ENCODE data around the gene HEPHL1. TPM values are rescaled to one million over a fixed set of nuclear protein-coding genes. Genes with fewer than 3 reads are reported as not detected.

Gene HEPHL1
- total RNA-seq, 1 experiment from 2014 or later, result not detected

DNA sequence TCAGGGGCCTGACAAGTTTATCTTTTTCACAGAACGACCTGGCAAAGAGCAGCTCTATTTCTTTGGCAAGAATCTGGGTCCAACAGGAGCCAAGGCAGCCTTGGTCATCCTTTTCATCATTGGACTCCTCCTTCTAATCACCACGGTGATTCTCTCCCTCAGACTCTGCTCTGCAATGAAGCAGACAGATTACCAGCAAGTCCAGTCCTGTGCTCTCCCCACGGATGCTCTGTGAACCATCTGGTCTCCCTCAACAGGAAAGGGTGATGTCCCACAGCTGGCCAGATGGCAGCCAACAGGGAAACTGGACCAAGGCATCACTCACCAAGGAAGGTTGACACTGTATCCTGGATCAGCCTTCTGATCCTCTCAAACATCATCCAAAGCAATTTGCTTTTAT lies 90.5 kb downstream of the HEPHL1 start:
- Histone ChIP-seq H2AFZ (ENCODE audit: low read depth, low read length, poor library complexity, severe bottlenecking) (no peak overlapping the region), H3K9me3 (ENCODE audit: control insufficient read depth in 1 of 2, insufficient read depth in 1 of 2, low read depth in 1 of 2, low read length in 2 of 2) (no peaks in the 10 kb centered on the region), H3K9me2 (ENCODE audit: insufficient read depth) (no peaks in the 10 kb centered on the region), H3K4me3 (replicated peaks in 1 of 2; ENCODE audit: low read depth in 1 of 2, low read length in 2 of 2) (no peak overlapping the region), H3K4me1 (ENCODE audit: control insufficient read depth in 1 of 2, insufficient read depth in 2 of 2, low read length in 2 of 2) (no peaks in the 10 kb centered on the region), H3K36me3 (ENCODE audit: control insufficient read depth in 1 of 2, insufficient read depth in 2 of 2, low read length in 2 of 2) (no peaks in the 10 kb centered on the region), H3K27me3 (ENCODE audit: insufficient read depth, low read length) (0 out of 2 replicates have a peak, but pooled peaks cover 5% of the 10 kb centered on the region), H3K4me2 (ENCODE audit: low read length) (no peak overlapping the region), H4K20me1 (ENCODE audit: insufficient read depth) (no peaks in the 10 kb centered on the region), H3K27ac (ENCODE audit: low read depth, low read length) (no peak overlapping the region), H3K79me2 (ENCODE audit: insufficient read depth, low read length) (no peaks in the 10 kb centered on the region), H3K9ac (ENCODE audit: low read length) (no peak overlapping the region)
- ChIA-PET POLR2A (no interaction called here), RAD21 (ENCODE audit: low non-redundant PET in 1 of 2, low total read pairs in 2 of 2, uncharacterized antibody in 2 of 2, unreplicated experiment in 2 of 2) (no interaction called here), CTCF (no interaction called here)
- TF ChIP-seq EZH2 (IDR thresholded peaks at IDR 0.05), result no peak
- no peak for TF ChIP-seq CTCF (IDR thresholded peaks at IDR 0.05 in 2 of 3, conservative IDR thresholded peaks at IDR 0.05 in 1 of 3; ENCODE audit: borderline replicate concordance in 1 of 3, insufficient read depth in 1 of 3, low read depth in 2 of 3, low read length in 2 of 3)
- no TSS peak for BruUV-seq (replicated peaks)
- intact Hi-C loops (cut with micrococcal nuclease), result no loop called here
- DNase-seq (ENCODE audit: low read depth, low spot score), result no peak
- no peak for ATAC-seq

GRCh38 chr11:94112206-94112953 lies 91.2 kb downstream of the HEPHL1 start:
- DNase-seq (ENCODE audit: low read depth, low spot score) (no peak), ATAC-seq (no peak)
- CTCF ChIA-PET, result no interaction called here
- H3K9ac ChIP-seq (ENCODE audit: low read length), result no peak overlapping the region
- H3K27ac ChIP-seq (ENCODE audit: low read depth, low read length), result no peak overlapping the region
- no peaks in the 10 kb centered on the region for H3K4me1 ChIP-seq (ENCODE audit: control insufficient read depth in 1 of 2, insufficient read depth in 2 of 2, low read length in 2 of 2)
- no peaks in the 10 kb centered on the region for H3K9me3 ChIP-seq (ENCODE audit: control insufficient read depth in 1 of 2, insufficient read depth in 1 of 2, low read depth in 1 of 2, low read length in 2 of 2)
- intact Hi-C loops (cut with micrococcal nuclease), result no loop called here
- no peak overlapping the region for H3K4me2 ChIP-seq (ENCODE audit: low read length)
- no TSS peak for BruUV-seq (replicated peaks)
- RAD21 ChIA-PET (ENCODE audit: low non-redundant PET in 1 of 2, low total read pairs in 2 of 2, uncharacterized antibody in 2 of 2, unreplicated experiment in 2 of 2), result no interaction called here
- H3K4me3 ChIP-seq (replicated peaks in 1 of 2; ENCODE audit: low read depth in 1 of 2, low read length in 2 of 2), result no peak overlapping the region
- H2AFZ ChIP-seq (ENCODE audit: low read depth, low read length, poor library complexity, severe bottlenecking), result no peak overlapping the region
- H3K9me2 ChIP-seq (ENCODE audit: insufficient read depth), result no peaks in the 10 kb centered on the region
- no peaks in the 10 kb centered on the region for H3K79me2 ChIP-seq (ENCODE audit: insufficient read depth, low read length)
- H3K36me3 ChIP-seq (ENCODE audit: control insufficient read depth in 1 of 2, insufficient read depth in 2 of 2, low read length in 2 of 2), result no peaks in the 10 kb centered on the region
- POLR2A ChIA-PET, result no interaction called here
- no peaks in the 10 kb centered on the region for H4K20me1 ChIP-seq (ENCODE audit: insufficient read depth)
- H3K27me3 ChIP-seq (ENCODE audit: insufficient read depth, low read length), result 0 out of 2 replicates have a peak, but pooled peaks cover 5% of the 10 kb centered on the region
- no peak for TF ChIP-seq SIN3A (IDR thresholded peaks at IDR 0.05; ENCODE audit: low read depth)
- TF ChIP-seq EZH2phosphoT487 (IDR thresholded peaks at IDR 0.05; ENCODE audit: borderline replicate concordance), result no peak
- no peak for TF ChIP-seq JUND (IDR thresholded peaks at IDR 0.05)
- TF ChIP-seq CBX3 (IDR thresholded peaks at IDR 0.05; ENCODE audit: low read depth), result no peak
- TF ChIP-seq POLR2A (IDR thresholded peaks at IDR 0.05; ENCODE audit: borderline replicate concordance, extremely low read depth, insufficient read depth, insufficient read length), result no peak
- no peak for TF ChIP-seq YY1 (IDR thresholded peaks at IDR 0.05; ENCODE audit: extremely low read depth, insufficient replicate concordance, low read depth, low read length)
- TF ChIP-seq EZH2 (IDR thresholded peaks at IDR 0.05), result no peak
- no peak for TF ChIP-seq FOSL1 (IDR thresholded peaks at IDR 0.05; ENCODE audit: low read depth)

Data from HCT116 (cell line).